Vagina (tissue), 2 donors: Measurements from ENCODE around the gene ZNF524. TPM values are rescaled to one million over a fixed set of nuclear protein-coding genes. Genes with fewer than 3 reads are reported as not detected.
A peak's percentile ranks its signal among the peaks of the same experiment; 100 is the strongest.

ENCODE experiments used
- DNase-seq, 2 donors: peaks; one replicate each; pipeline ENCODE4 v3.0.0-alpha.2; 2017; ENCODE audit errors: extremely low spot score in 2 of 2
- H3K27ac ChIP-seq: fragments of 200-600 bp; sonication (generic); one replicate; pipeline ENCODE4 v1.5.1; 2019
- H3K27me3 ChIP-seq: fragments of 200-600 bp; sonication (generic); one replicate; pipeline ENCODE4 v1.5.1; 2019
- H3K36me3 ChIP-seq, 2 donors: fragments of 200-600 bp; sonication (generic); one replicate each; pipeline ENCODE4 v1.5.1; 2017 to 2019
- H3K4me1 ChIP-seq: fragments of 200-600 bp; sonication (generic); one replicate; pipeline ENCODE4 v1.5.1; 2019
- H3K4me3 ChIP-seq, 2 donors: fragments of 200-600 bp; sonication (generic); 1 replicate in 1 of 2; 2 replicates in 1 of 2; pipeline ENCODE4 v1.5.1; 2016 to 2019
- H3K9me3 ChIP-seq: fragments of 200-600 bp; sonication (generic); one replicate; pipeline ENCODE4 v1.5.1; 2019
- CTCF ChIP-seq, 3 experiments: fragments of 450-650 bp in 2 of 3; fragments of 200-600 bp in 1 of 3; sonication (generic) in 1 of 3; IDR thresholded peaks; one replicate each; pipeline ENCODE4 v1.5.1; 2017 to 2019; ENCODE audit warnings: antibody characterized with exemption in 3 of 3, mild to moderate bottlenecking in 2 of 3, moderate library complexity in 2 of 3
- POLR2A ChIP-seq, 2 donors: fragments of 450-650 bp; IDR thresholded peaks; one replicate each; pipeline ENCODE4 v1.6.1; 2017; ENCODE audit warnings: antibody characterized with exemption in 2 of 2, mild to moderate bottlenecking in 2 of 2, moderate library complexity in 2 of 2
- POLR2AphosphoS5 ChIP-seq, 2 donors: sonication (generic); formaldehyde crosslinking; IDR thresholded peaks; one replicate each; pipeline ENCODE4 v1.9.0; 2017; ENCODE audit warnings: antibody characterized with exemption in 2 of 2, mild to moderate bottlenecking in 2 of 2, low read depth in 1 of 2; ENCODE audit not compliant: insufficient read depth in 1 of 2
- intact Hi-C: fragments of 100-400 bp; cut with DNase I; formaldehyde crosslinking; loops from one replicate; pipeline ENCODE4 v1.15.1; 2023
- total RNA-seq: library from RNA; depleted of rRNA; stranded (reverse); fragments of >200 nt; gene quantifications from one replicate; pipeline ENCODE4 v1.2.3, GENCODE V29; 2016

Gene ZNF524
- total RNA-seq = 15.5 TPM

GRCh38 chr19:55599842-55600661, at the start of gene ZNF524:
TSS of gene ZNF524 (plus strand) at chr19:55600288. CDS start at chr19:55602113, 1,825 bp downstream.
- DNase-seq = peak in 1 of 2 donors; percentile 95
- peaks cover 0 to 12% of the 10 kb centered on the region in 2 donors for H3K36me3 ChIP-seq
- intact Hi-C loops = loop anchor here (10.0 kb wide), 1 partner anchor 195 kb away; the partner anchor contains the start of gene UBE2S
- no peaks in the 10 kb centered on the region for H3K9me3 ChIP-seq
- H3K4me1 ChIP-seq = peaks cover 22% of the 10 kb centered on the region
- TF ChIP-seq CTCF (IDR thresholded peaks at IDR 0.05) = no peak
- peak in 1 of 2 donors; percentile 27 for TF ChIP-seq POLR2A (IDR thresholded peaks at IDR 0.05)
- TF ChIP-seq POLR2AphosphoS5 (IDR thresholded peaks at IDR 0.05; ENCODE audit: insufficient read depth in 1 of 2, low read depth in 1 of 2) = peak; percentile 33 to 38
- no peaks in the 10 kb centered on the region for H3K27me3 ChIP-seq
- peak within 1 kb of the TSS; percentile 60 to 72 for H3K4me3 ChIP-seq
- peak within 1 kb of the TSS; percentile 95 for H3K27ac ChIP-seq

- TF ChIP-seq CTCF (IDR thresholded peaks at IDR 0.05) = no peak
- no peak for TF ChIP-seq POLR2A (IDR thresholded peaks at IDR 0.05)
- TF ChIP-seq POLR2AphosphoS5 (IDR thresholded peaks at IDR 0.05; ENCODE audit: insufficient read depth in 1 of 2, low read depth in 1 of 2) = no peak
- no peaks in the 10 kb centered on the region for H3K36me3 ChIP-seq
- H3K4me3 ChIP-seq = no peak overlapping the region
- H3K9me3 ChIP-seq = no peaks in the 10 kb centered on the region
- H3K27me3 ChIP-seq = no peaks in the 10 kb centered on the region
- no peak overlapping the region for H3K27ac ChIP-seq
- no peak for DNase-seq
- intact Hi-C loops = no loop called here
- no peaks in the 10 kb centered on the region for H3K4me1 ChIP-seq
Measured at GRCh38 chr19:55550321-55550650, 49.8 kb upstream of the ZNF524 start.

GRCh38 chr19:55552206-55552605, 47.9 kb upstream of the ZNF524 start:
- Histone ChIP-seq H3K36me3 (no peaks in the 10 kb centered on the region), H3K27ac (no peak overlapping the region), H3K4me3 (no peak overlapping the region), H3K4me1 (no peaks in the 10 kb centered on the region), H3K9me3 (no peaks in the 10 kb centered on the region), H3K27me3 (no peaks in the 10 kb centered on the region)
- intact Hi-C loops = no loop called here
- TF ChIP-seq CTCF (IDR thresholded peaks at IDR 0.05) = no peak
- no peak for TF ChIP-seq POLR2A (IDR thresholded peaks at IDR 0.05)
- TF ChIP-seq POLR2AphosphoS5 (IDR thresholded peaks at IDR 0.05; ENCODE audit: insufficient read depth in 1 of 2, low read depth in 1 of 2) = no peak
- no peak for DNase-seq

GRCh38 chr19:55552620-55553019, 47.5 kb upstream of the ZNF524 start:
- Histone ChIP-seq H3K27me3 (no peaks in the 10 kb centered on the region), H3K27ac (no peak overlapping the region), H3K9me3 (no peaks in the 10 kb centered on the region), H3K4me3 (no peak overlapping the region), H3K4me1 (no peaks in the 10 kb centered on the region), H3K36me3 (no peaks in the 10 kb centered on the region)
- intact Hi-C loops = no loop called here
- no peak for DNase-seq
- TF ChIP-seq POLR2A (IDR thresholded peaks at IDR 0.05) (no peak), POLR2AphosphoS5 (IDR thresholded peaks at IDR 0.05; ENCODE audit: insufficient read depth in 1 of 2, low read depth in 1 of 2) (no peak), CTCF (IDR thresholded peaks at IDR 0.05) (no peak)
